Erythroblast (primary cell): Measurements from ENCODE around the gene FOXI1.

Source experiments
- GATA1 ChIP-seq: IDR thresholded peaks from 2 replicates; pipeline ENCODE4 v1.6.1; 2011; ENCODE audit warnings: low read depth, mild to moderate bottlenecking, control low read depth, low read length, moderate library complexity
- POLR2A ChIP-seq: IDR thresholded peaks from 2 replicates; pipeline ENCODE4 v1.6.1; 2011; ENCODE audit warnings: mild to moderate bottlenecking, low read length

GRCh38 chr5:170056561-170057267 is 49.0 kb upstream of the FOXI1 start:
- TF ChIP-seq POLR2A (no peak), GATA1 (no peak)
